OCI-LY1 (cell line): ENCODE results near the gene ACAT2.

Source experiments
- H2AFZ ChIP-seq: fragments of 200-600 bp; sonication (generic), shearing (Covaris generic); 2 replicates; pipeline ENCODE4 v1.6.0; 2014; ENCODE audit warnings: antibody characterized with exemption, mild to moderate bottlenecking, low read length
- H3F3A ChIP-seq: fragments of 200-600 bp; sonication (generic), shearing (Covaris generic); 2 replicates; pipeline ENCODE4 v1.6.0; 2014; ENCODE audit warnings: mild to moderate bottlenecking, antibody characterized with exemption, low read length, moderate library complexity; ENCODE audit not compliant: insufficient read depth
- H3K27ac ChIP-seq: fragments of 200-600 bp; sonication (generic); 2 replicates; pipeline ENCODE4 v1.5.1; 2014; ENCODE audit warnings: low read length, mixed run types, mild to moderate bottlenecking, low read depth; ENCODE audit not compliant: poor library complexity, severe bottlenecking
- H3K27me3 ChIP-seq: fragments of 200-600 bp; sonication (generic); 2 replicates; pipeline ENCODE4 v1.6.0; 2014; ENCODE audit warnings: antibody characterized with exemption, mild to moderate bottlenecking, low read length, moderate library complexity; ENCODE audit not compliant: insufficient read depth
- H3K36me3 ChIP-seq: fragments of 200-600 bp; sonication (generic); 2 replicates; pipeline ENCODE4 v1.6.1; 2014; ENCODE audit warnings: mild to moderate bottlenecking, antibody characterized with exemption, low read length, moderate library complexity, mixed read lengths; ENCODE audit not compliant: insufficient read depth
- H3K4me1 ChIP-seq: fragments of 200-600 bp; sonication (generic); 2 replicates; pipeline ENCODE4 v1.5.1; 2014; ENCODE audit warnings: mild to moderate bottlenecking, low read length, moderate library complexity; ENCODE audit not compliant: insufficient read depth, severe bottlenecking
- H3K4me2 ChIP-seq: fragments of 200-600 bp; sonication (generic), shearing (Covaris generic); 2 replicates; pipeline ENCODE4 v1.6.1; 2014; ENCODE audit warnings: low read length
- H3K4me3 ChIP-seq: fragments of 200-600 bp; sonication (generic); 2 replicates; pipeline ENCODE4 v1.5.1; 2014; ENCODE audit warnings: low read length, low read depth, mild to moderate bottlenecking, mixed read lengths; ENCODE audit not compliant: poor library complexity, severe bottlenecking
- H3K79me2 ChIP-seq: fragments of 200-600 bp; shearing (Covaris generic); 2 replicates; pipeline ENCODE4 v1.6.1; 2016; ENCODE audit warnings: mixed run types, low read length, mixed read lengths; ENCODE audit not compliant: insufficient read depth
- H3K9ac ChIP-seq: fragments of 200-600 bp; sonication (generic), shearing (Covaris generic); 2 replicates; pipeline ENCODE4 v1.6.1; 2014; ENCODE audit warnings: mild to moderate bottlenecking, low read length, mixed read lengths
- H3K9me2 ChIP-seq: fragments of 200-600 bp; sonication (generic), shearing (Covaris generic); 2 replicates; pipeline ENCODE4 v1.6.1; 2014; ENCODE audit warnings: low read depth, mild to moderate bottlenecking, low read length, mixed read lengths
- H3K9me3 ChIP-seq: fragments of 200-600 bp; shearing (Covaris generic); 2 replicates; pipeline ENCODE4 v1.6.1; 2014; ENCODE audit warnings: low read length, mixed read lengths
- H4K20me1 ChIP-seq: fragments of 200-600 bp; sonication (generic), shearing (Covaris generic); 2 replicates; pipeline ENCODE4 v1.6.0; 2016; ENCODE audit warnings: mild to moderate bottlenecking, low read length; ENCODE audit not compliant: insufficient read depth
- CTCF ChIP-seq: fragments of 200-600 bp; sonication (generic), shearing (Covaris generic); IDR thresholded peaks from 2 replicates; pipeline ENCODE4 v1.5.1; 2017; ENCODE audit warnings: mild to moderate bottlenecking, antibody characterized with exemption, low read length, moderate library complexity, mixed read lengths
- EZH2 ChIP-seq: fragments of 200-600 bp; sonication (generic), shearing (Covaris generic); IDR thresholded peaks from 2 replicates; pipeline ENCODE4 v1.8.0; 2017; ENCODE audit warnings: borderline replicate concordance, mixed run types, mild to moderate bottlenecking, antibody characterized with exemption, low read length, moderate library complexity, mixed read lengths

ACAT2 gene

DNA sequence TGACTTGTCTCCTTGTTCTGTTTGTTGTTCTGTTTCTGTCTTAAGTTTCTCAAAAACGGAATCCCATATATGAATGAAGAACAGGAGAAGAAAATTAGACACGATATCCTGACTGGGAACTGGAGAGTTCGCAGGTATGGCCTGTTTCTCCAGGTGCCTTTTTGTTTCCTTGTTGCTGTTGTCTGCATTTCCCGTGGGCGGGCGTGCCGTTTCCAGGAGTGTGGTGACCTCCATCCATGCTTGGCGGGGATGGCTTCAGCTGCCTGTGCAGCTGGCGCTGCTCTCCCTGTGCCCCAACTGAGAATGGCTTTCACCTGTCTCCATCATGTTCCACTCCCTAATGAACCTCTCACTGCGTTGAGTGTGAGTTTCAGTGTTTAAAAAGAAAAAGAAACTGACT lies 42.7 kb downstream of the ACAT2 start:
- H3K4me3 ChIP-seq: no peak overlapping the region
- H3K4me1 ChIP-seq: no peaks in the 10 kb centered on the region
- H2AFZ ChIP-seq: no peak overlapping the region
- no peaks in the 10 kb centered on the region for H4K20me1 ChIP-seq
- no peak overlapping the region for H3K27ac ChIP-seq
- no peaks in the 10 kb centered on the region for H3K79me2 ChIP-seq
- H3F3A ChIP-seq: no peaks in the 10 kb centered on the region
- H3K9me2 ChIP-seq: no peaks in the 10 kb centered on the region
- no peak overlapping the region for H3K9ac ChIP-seq
- TF ChIP-seq CTCF: no peak
- no peak for TF ChIP-seq EZH2
- H3K9me3 ChIP-seq: no peaks in the 10 kb centered on the region
- peaks cover 4% of the 10 kb centered on the region; the same call in 1 of the 2 replicates for H3K36me3 ChIP-seq
- no peaks in the 10 kb centered on the region for H3K27me3 ChIP-seq
- no peak overlapping the region for H3K4me2 ChIP-seq

DNA sequence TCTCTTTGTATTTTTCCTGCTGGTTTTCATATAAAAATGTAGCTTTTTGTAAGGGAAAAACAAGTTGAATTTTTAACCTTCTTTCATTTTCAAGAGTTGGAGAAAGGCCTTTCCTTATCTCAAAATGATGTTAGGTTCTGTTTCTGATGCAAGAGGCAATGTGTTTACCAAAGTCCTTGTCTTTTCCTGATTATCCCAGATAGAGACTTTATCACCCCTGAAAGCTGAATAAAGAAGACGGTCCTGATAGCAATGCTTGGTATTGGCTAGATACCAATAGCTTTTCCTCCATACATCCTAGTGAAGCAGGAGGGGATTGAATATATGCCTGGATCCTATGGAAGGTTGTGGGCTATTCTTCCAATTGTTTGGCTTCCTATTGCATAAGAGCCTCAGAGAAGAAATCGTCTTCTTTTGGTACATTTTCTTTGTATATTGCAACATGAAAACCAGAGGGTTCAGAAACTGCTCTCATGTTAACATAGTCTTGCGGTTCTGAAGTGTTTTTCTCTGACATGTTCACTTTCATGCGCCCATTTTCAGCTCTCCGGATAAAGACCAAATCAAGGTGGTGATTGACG lies 43.7 kb downstream of the ACAT2 start:
- Histone ChIP-seq H3F3A (no peaks in the 10 kb centered on the region), H3K36me3 (no peaks in the 10 kb centered on the region), H3K4me2 (no peak overlapping the region), H4K20me1 (no peaks in the 10 kb centered on the region), H2AFZ (no peak overlapping the region), H3K9ac (no peak overlapping the region), H3K9me2 (no peaks in the 10 kb centered on the region), H3K27ac (no peak overlapping the region), H3K4me3 (no peak overlapping the region), H3K79me2 (no peaks in the 10 kb centered on the region), H3K4me1 (no peaks in the 10 kb centered on the region), H3K9me3 (no peaks in the 10 kb centered on the region), H3K27me3 (no peaks in the 10 kb centered on the region)
- TF ChIP-seq CTCF (no peak), EZH2 (no peak)

DNA sequence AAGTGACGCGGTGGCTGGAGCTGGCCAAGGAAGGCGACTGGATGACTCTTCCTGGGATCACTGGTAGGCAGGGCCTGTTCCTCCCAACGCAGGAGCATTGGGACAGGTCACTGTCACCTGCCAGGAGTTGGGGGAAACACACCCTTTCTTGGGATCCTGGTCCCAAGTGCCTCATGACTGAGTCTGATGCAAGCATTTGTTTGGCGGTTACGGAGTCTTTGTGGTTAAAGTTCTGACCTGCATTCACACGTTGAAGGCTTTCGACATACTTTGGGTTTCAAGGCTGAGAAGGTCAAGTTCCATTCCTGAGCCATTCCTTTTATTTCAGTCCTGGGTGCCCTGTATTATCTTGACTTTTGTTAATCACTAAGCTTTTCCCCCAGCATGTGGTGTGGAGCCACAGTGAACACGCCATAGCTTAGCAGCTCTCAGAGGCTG lies 44.2 kb downstream of the ACAT2 start:
- H2AFZ ChIP-seq: no peak overlapping the region
- H4K20me1 ChIP-seq: no peaks in the 10 kb centered on the region
- H3K27ac ChIP-seq: no peak overlapping the region
- no peaks in the 10 kb centered on the region for H3K4me1 ChIP-seq
- H3K36me3 ChIP-seq: no peaks in the 10 kb centered on the region
- H3K4me2 ChIP-seq: no peak overlapping the region
- H3K4me3 ChIP-seq: no peak overlapping the region
- H3K9me2 ChIP-seq: no peaks in the 10 kb centered on the region
- H3K27me3 ChIP-seq: no peaks in the 10 kb centered on the region
- H3F3A ChIP-seq: no peaks in the 10 kb centered on the region
- no peaks in the 10 kb centered on the region for H3K79me2 ChIP-seq
- TF ChIP-seq EZH2: no peak
- H3K9me3 ChIP-seq: no peaks in the 10 kb centered on the region
- no peak overlapping the region for H3K9ac ChIP-seq
